Measurements from ENCODE around the gene KLHL6. TPM values are rescaled to one million over a fixed set of nuclear protein-coding genes. Genes with fewer than 3 reads are reported as not detected.

Gene KLHL6
- total and polyA plus RNA-seq, 7 donors: 0.12 to 1.3 (median 0.42) TPM

DNA sequence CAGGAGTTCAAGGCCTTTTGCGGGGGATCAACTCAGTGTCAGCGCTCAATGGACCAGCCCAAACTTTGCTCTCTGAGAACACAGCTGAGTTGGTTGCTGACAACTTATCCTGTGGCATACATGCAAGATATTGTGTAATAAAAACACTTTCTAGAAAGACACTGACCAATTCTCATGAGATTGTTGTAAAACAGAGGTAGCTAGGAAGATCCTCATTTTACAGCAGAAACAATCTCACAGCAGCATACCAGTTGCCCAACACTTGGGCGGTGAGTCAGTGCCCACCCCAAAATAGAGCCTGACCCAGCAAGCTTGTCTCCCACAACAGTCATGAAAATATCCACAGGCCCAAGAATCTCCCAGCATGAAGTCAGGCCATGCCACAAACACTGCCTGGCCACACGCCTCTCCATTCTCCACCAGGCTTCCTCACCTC is 18.2 kb downstream of the KLHL6 start:
- Histone ChIP-seq H3K4me3 (no peak overlapping the region), H3K9me3 (no peaks in the 10 kb centered on the region), H3K36me3 (ENCODE audit: insufficient read depth in 1 of 2, low read depth in 1 of 2) (no peaks in the 10 kb centered on the region), H3K27me3 (ENCODE audit: insufficient read depth in 3 of 3, low read length in 2 of 3) (no peaks in the 10 kb centered on the region), H3K27ac (peak overlapping the region; percentile 78), H3K4me1 (peaks cover 19% of the 10 kb centered on the region)
- TF ChIP-seq, protein P1, sequence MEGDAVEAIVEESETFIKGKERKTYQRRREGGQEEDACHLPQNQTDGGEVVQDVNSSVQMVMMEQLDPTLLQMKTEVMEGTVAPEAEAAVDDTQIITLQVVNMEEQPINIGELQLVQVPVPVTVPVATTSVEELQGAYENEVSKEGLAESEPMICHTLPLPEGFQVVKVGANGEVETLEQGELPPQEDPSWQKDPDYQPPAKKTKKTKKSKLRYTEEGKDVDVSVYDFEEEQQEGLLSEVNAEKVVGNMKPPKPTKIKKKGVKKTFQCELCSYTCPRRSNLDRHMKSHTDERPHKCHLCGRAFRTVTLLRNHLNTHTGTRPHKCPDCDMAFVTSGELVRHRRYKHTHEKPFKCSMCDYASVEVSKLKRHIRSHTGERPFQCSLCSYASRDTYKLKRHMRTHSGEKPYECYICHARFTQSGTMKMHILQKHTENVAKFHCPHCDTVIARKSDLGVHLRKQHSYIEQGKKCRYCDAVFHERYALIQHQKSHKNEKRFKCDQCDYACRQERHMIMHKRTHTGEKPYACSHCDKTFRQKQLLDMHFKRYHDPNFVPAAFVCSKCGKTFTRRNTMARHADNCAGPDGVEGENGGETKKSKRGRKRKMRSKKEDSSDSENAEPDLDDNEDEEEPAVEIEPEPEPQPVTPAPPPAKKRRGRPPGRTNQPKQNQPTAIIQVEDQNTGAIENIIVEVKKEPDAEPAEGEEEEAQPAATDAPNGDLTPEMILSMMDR (IDR thresholded peaks at IDR 0.05): no peak
- DNase-seq (peak; percentile 60 to 85), ATAC-seq (peak; percentile 98 to 100 (median 99))
- WGBS, 3 donors: 62 to 67% (median 64%) methylated on average over 4 of the region's 4 CpGs
- intact Hi-C loops (cut with DNase I): no loop called here

DNA sequence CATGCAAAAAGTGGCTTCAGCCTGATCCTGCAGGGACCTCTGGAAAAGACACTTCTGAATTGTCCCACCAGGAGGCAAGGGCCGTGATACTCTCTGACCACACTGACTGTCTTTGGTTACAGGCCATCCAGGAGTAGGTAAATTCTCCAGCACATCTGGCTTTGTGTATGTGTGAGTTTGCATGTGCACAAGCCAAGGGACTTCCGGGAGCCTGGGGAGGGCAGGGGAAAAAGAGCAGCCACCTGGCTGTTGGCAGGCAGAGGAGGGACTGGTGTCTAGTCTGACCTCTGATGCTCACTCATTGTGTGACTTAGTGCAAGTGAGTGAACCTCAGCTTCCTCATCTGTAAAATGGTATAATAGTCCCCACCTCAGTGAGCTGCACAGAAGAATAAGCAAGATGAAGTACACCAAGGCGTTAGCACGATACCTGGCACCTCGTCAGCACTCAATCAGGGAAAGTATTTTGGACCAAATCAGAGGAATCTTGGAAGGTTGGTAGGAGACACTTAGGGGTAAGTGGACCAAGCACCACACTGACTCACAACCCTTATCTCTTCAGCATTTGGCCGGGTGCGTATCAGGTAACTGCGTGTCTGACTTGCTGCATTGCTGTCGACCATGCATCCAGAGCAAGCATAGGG is 19.1 kb downstream of the KLHL6 start:
- intact Hi-C loops (cut with DNase I): no loop called here
- no peak for ATAC-seq
- peak overlapping the region; percentile 78 for H3K27ac ChIP-seq

DNA sequence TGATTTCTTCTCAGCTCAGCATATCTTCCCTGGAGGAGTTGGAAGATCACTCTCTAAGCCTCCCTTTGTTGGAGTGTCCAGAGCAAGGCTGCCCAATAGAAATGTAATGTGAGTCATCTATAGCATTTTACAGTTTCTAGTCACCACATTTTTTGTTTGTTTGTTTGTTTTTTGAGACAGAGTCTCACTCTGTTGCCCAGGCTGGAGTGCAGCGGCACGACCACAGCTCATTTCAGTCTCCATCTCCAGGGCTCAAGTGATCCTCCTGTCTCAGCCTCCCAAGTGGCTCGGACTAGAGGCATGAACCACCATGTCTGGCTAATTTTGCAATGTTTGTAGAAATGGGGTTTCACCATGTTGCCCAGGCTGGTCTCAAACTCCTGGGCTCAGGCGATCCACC is 21.3 kb downstream of the KLHL6 start:
- intact Hi-C loops (cut with DNase I): no loop called here
- no peak overlapping the region for H3K27ac ChIP-seq
- TF ChIP-seq, protein P1 (IDR thresholded peaks at IDR 0.05): no peak
- H3K27me3 ChIP-seq (ENCODE audit: insufficient read depth in 3 of 3, low read length in 2 of 3): no peaks in the 10 kb centered on the region
- H3K36me3 ChIP-seq (ENCODE audit: insufficient read depth in 1 of 2, low read depth in 1 of 2): no peaks in the 10 kb centered on the region
- peaks cover 19% of the 10 kb centered on the region for H3K4me1 ChIP-seq
- H3K9me3 ChIP-seq: no peaks in the 10 kb centered on the region
- 92 to 95% (median 95%) methylated on average over 4 of the region's 4 CpGs for WGBS, 3 donors
- H3K4me3 ChIP-seq: no peak overlapping the region
- DNase-seq (no peak), ATAC-seq (no peak)

More for the DNA sequence above, 19.1 kb downstream of the KLHL6 start:
- DNase-seq: no peak
- Histone ChIP-seq H3K36me3 (ENCODE audit: insufficient read depth in 1 of 2, low read depth in 1 of 2) (no peaks in the 10 kb centered on the region), H3K9me3 (no peaks in the 10 kb centered on the region), H3K27me3 (ENCODE audit: insufficient read depth in 3 of 3, low read length in 2 of 3) (no peaks in the 10 kb centered on the region), H3K4me3 (no peak overlapping the region), H3K4me1 (peaks cover 19% of the 10 kb centered on the region)
- TF ChIP-seq, protein P1 (IDR thresholded peaks at IDR 0.05): no peak
- 85 to 91% (median 89%) methylated on average over 9 of the region's 9 CpGs for WGBS, 3 donors

DNA sequence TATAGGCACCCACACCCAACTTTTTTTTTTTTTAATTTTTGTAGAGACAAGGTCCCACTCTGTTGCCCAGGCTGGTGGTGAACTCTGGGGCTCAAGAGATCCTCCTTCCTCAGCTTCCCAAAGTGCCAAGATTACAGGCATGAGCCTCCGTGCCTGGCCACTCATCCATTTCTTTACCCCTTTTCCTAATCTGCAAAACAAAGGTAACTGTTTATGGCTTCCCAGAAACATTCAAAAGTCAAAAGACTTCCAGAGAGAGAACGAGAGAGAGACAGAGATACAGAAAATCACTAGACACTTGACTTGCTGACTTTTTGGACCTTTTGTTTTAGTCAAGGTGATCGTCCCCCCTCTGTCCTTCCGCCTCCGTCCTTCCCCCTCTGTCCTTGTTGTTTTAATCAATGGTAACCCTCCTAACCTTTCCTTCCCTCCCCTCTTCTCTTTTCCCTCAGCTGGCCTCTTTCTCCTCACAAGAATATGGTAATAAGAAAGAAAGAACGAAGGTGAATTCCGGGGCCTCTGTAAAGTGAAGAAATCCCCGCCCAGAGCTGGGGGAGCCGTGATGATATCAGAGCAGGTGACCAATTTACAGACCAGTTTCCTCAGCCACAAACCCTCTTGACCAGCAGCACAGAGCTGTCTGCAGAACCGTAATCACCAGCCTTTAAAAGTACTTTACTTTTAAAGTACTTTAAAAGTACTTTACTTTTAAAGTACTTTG is 21.9 kb downstream of the KLHL6 start:
- no peak overlapping the region for H3K27ac ChIP-seq
- peaks cover 19% of the 10 kb centered on the region for H3K4me1 ChIP-seq
- 72 to 76% (median 74%) methylated on average over 10 of the region's 10 CpGs for WGBS, 3 donors

More for the DNA sequence above, 21.9 kb downstream of the KLHL6 start:
- ATAC-seq (no peak), DNase-seq (no peak)
- intact Hi-C loops (cut with DNase I): no loop called here
- no peaks in the 10 kb centered on the region for H3K27me3 ChIP-seq (ENCODE audit: insufficient read depth in 3 of 3, low read length in 2 of 3)
- no peaks in the 10 kb centered on the region for H3K9me3 ChIP-seq
- no peak overlapping the region for H3K4me3 ChIP-seq
- TF ChIP-seq, protein P1 (IDR thresholded peaks at IDR 0.05): no peak
- no peaks in the 10 kb centered on the region for H3K36me3 ChIP-seq (ENCODE audit: insufficient read depth in 1 of 2, low read depth in 1 of 2)
